Measurements from ENCODE around the gene CRYAB.

GRCh38 chr11:111936040-111936540 is 24.5 kb upstream of the CRYAB start:
- TF ChIP-seq CTCF (IDR thresholded peaks at IDR 0.05; ENCODE audit: borderline replicate concordance, extremely low read depth, low read length, poor library complexity, severe bottlenecking) (no peak), EZH2 (IDR thresholded peaks at IDR 0.05; ENCODE audit: borderline replicate concordance, low read depth, low read length, severe bottlenecking) (no peak)

Data from DND-41 (cell line).